Activated CD8-positive, alpha-beta T cell treated with anti-CD3 and anti-CD28 coated beads for 36 hours (primary cell): Measurements from ENCODE around the gene S1PR5. TPM values are rescaled to one million over a fixed set of nuclear protein-coding genes. Genes with fewer than 3 reads are reported as not detected.

Experiments
- ATAC-seq: fragments of 200-7000 bp; cut with Tn5 transposase; one replicate; pipeline ENCODE4 v1.10.0; 2021; ENCODE audit warnings: mild to moderate bottlenecking, moderate library complexity
- CTCF ChIA-PET: fragments of 350-600 bp; sonication (Branson Sonifier 250); formaldehyde crosslinking; loops from one replicate; lab custom pipeline; 2021; ENCODE audit warnings: antibody characterized with exemption; lab: Charles Lee
- POLR2A ChIA-PET: fragments of 350-600 bp; sonication (Branson Sonifier 250); formaldehyde crosslinking; loops from one replicate; lab custom pipeline; 2021; ENCODE audit warnings: antibody characterized with exemption; lab: Charles Lee
- DNase-seq: peaks from one replicate; pipeline ENCODE4 v3.0.0-alpha.2; 2020
- H3K27ac Mint-ChIP-seq: one replicate; pipeline ENCODE4 v1.8.0; 2021; ENCODE audit warnings: mild to moderate bottlenecking, mixed read lengths
- H3K27me3 Mint-ChIP-seq: one replicate; pipeline ENCODE4 v1.8.0; 2021; ENCODE audit warnings: mixed read lengths
- H3K36me3 Mint-ChIP-seq: one replicate; pipeline ENCODE4 v1.8.0; 2021; ENCODE audit warnings: low read depth, mixed read lengths
- H3K4me1 Mint-ChIP-seq: one replicate; pipeline ENCODE4 v1.8.0; 2021; ENCODE audit warnings: low read depth, mixed read lengths
- H3K4me3 Mint-ChIP-seq: one replicate; pipeline ENCODE4 v1.8.0; 2021; ENCODE audit warnings: mild to moderate bottlenecking, moderate library complexity, mixed read lengths
- H3K9me3 Mint-ChIP-seq: one replicate; pipeline ENCODE4 v1.8.0; 2021; ENCODE audit warnings: mixed read lengths
- intact Hi-C: fragments of 100-400 bp; cut with micrococcal nuclease; formaldehyde crosslinking; loops from one replicate; pipeline ENCODE4 v1.10.0; 2022
- total RNA-seq, 2 experiments: library from RNA; stranded (reverse); gene quantifications; one replicate each; pipeline ENCODE4 v1.2.3, GENCODE V29; 2021
- TF ChIP-seq, protein P1 (sequence below): fragments of 200-600 bp; IDR thresholded peaks from one replicate; pipeline ENCODE4 v1.8.0; 2022; ENCODE audit warnings: antibody characterized with exemption, mild to moderate bottlenecking

Gene S1PR5
- total RNA-seq, 2 experiments from 2014 or later, result 0.81 to 1.1 TPM

DNA sequence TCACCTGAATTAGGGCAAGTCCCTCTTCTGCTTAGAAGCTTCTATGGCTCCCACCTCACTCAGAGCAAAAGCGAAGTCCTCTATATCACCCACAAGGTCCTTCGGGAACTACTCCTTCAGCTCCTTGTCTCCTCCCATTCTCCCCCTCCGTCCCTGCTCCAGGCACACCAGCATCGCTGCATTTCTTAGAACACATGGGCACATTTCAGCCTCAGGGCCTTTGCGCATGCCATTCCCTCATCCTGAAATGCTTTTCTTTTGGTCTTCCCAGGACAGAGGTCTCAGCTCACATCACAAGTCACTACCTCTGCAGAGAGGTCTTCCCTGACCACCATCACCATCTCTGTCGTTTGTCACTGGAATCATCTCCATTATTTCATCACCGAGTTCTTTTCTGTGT lies 4.0 kb downstream of the S1PR5 start:
- TF ChIP-seq, protein P1, sequence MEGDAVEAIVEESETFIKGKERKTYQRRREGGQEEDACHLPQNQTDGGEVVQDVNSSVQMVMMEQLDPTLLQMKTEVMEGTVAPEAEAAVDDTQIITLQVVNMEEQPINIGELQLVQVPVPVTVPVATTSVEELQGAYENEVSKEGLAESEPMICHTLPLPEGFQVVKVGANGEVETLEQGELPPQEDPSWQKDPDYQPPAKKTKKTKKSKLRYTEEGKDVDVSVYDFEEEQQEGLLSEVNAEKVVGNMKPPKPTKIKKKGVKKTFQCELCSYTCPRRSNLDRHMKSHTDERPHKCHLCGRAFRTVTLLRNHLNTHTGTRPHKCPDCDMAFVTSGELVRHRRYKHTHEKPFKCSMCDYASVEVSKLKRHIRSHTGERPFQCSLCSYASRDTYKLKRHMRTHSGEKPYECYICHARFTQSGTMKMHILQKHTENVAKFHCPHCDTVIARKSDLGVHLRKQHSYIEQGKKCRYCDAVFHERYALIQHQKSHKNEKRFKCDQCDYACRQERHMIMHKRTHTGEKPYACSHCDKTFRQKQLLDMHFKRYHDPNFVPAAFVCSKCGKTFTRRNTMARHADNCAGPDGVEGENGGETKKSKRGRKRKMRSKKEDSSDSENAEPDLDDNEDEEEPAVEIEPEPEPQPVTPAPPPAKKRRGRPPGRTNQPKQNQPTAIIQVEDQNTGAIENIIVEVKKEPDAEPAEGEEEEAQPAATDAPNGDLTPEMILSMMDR, result no peak
- Mint-ChIP-seq H3K4me1 (peaks cover 22% of the 10 kb centered on the region), H3K9me3 (no peaks in the 10 kb centered on the region), H3K27ac (no peak overlapping the region), H3K4me3 (no peak overlapping the region), H3K27me3 (peaks cover 39% of the 10 kb centered on the region), H3K36me3 (no peaks in the 10 kb centered on the region)
- DNase-seq (no peak), ATAC-seq (no peak)
- ChIA-PET CTCF (interaction anchor here (0.7 kb wide), 1 partner anchor 54 kb away, joined by 3 read pairs; no protein-coding TSS in a partner anchor), POLR2A (no interaction called here)
- intact Hi-C loops, result no loop called here

DNA sequence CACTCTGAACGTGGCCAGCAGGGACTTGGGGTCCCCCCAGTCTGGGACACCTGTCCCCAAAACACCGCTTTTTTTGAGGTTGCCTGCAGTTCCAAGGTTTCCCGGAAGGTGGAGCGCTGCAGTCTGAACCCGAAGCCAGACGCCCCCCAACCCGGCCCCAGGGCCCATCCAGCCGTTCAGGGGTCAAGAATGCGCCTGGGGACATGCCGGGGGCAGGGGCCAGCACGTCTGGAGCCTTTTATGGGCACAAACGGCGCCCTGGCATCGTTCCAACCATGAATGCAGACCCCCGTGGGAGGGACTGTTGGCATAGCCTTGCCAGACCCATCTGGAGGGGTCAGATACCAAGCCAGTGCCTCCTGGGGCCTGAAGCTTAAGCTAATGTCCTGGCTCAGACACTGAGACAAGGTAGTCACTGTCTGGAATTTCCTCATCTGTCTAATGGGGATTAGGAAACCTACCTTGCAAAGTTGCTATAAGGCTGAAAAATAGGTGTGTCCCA lies 6.9 kb downstream of the S1PR5 start:
- CTCF ChIA-PET, result interaction anchor here (0.9 to 2.8 kb wide), 13 partner anchors 10 to 189 kb away, joined by 3 to 8 read pairs (median 5); no protein-coding TSS in a partner anchor
- H3K36me3 Mint-ChIP-seq, result no peaks in the 10 kb centered on the region
- peaks cover 21% of the 10 kb centered on the region for H3K4me1 Mint-ChIP-seq
- peaks cover 22% of the 10 kb centered on the region for H3K27me3 Mint-ChIP-seq
- intact Hi-C loops, result no loop called here
- DNase-seq (peak; percentile 77), ATAC-seq (no peak)
- TF ChIP-seq, protein P1, result peak; percentile 92
- H3K27ac Mint-ChIP-seq, result no peak overlapping the region
- POLR2A ChIA-PET, result no interaction called here
- H3K9me3 Mint-ChIP-seq, result no peaks in the 10 kb centered on the region
- H3K4me3 Mint-ChIP-seq, result no peak overlapping the region

DNA sequence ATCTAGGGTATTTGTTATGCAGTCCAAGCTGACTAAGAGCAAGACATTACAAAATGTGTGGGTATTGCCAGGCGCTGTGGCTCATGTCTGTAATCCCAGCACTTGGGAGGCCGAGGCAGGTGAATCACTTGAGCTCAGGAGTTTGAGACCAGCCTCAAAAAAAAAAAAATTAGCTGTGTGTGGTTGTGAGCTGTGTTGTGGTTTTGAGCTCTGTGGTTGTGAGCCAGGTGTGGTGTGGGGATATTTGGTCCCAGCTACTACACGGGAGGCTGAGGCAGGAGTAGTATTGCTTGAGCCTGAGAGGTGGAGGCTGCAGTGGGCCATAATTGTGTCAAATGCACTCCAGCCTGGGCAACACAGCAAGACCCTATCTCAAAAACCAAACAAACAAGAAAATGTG lies 8.5 kb downstream of the S1PR5 start:
- H3K27ac Mint-ChIP-seq, result peak overlapping the region; percentile 14
- no peak overlapping the region for H3K4me3 Mint-ChIP-seq
- H3K36me3 Mint-ChIP-seq, result no peaks in the 10 kb centered on the region
- TF ChIP-seq, protein P1, result no peak
- DNase-seq (peak; percentile 68), ATAC-seq (peak; percentile 40)
- CTCF ChIA-PET, result interaction anchor here (1.0 to 2.8 kb wide), 10 partner anchors 21 to 209 kb away, joined by 3 to 7 read pairs (median 4); partner anchors contain the start of genes DNM2 and KRI1
- peaks cover 20% of the 10 kb centered on the region for H3K4me1 Mint-ChIP-seq
- H3K9me3 Mint-ChIP-seq, result no peaks in the 10 kb centered on the region
- POLR2A ChIA-PET, result interaction anchor here (0.5 to 1.2 kb wide), 4 partner anchors 8 to 139 kb away, joined by 3 to 4 read pairs (median 4); no protein-coding TSS in a partner anchor
- H3K27me3 Mint-ChIP-seq, result peaks cover 10% of the 10 kb centered on the region
- intact Hi-C loops, result loop anchor here (5.0 kb wide), 1 partner anchor 59 kb away; the partner anchor contains the start of genes CDKN2D and KRI1

DNA sequence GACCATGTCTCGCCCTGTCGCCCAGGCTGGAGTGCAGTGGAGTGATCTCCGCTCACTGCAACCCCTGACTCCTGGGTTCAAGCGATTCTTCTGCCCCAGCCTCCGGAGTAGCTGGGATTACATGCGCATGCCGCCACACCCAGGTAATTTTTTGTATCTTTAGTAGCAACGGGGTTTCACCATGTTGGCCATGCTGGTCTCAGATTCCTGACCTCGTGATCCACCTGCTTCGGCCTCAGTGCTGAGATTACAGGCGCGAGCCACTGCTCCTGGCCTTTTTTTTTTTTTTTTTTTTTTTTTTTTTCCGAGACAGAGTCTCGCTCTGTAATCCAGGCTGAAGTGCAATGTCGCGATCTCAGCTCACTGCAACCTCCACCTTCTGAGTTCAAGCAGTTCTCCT lies 9.2 kb downstream of the S1PR5 start:
- TF ChIP-seq, protein P1, result no peak
- intact Hi-C loops, result loop anchor here (5.0 kb wide), 1 partner anchor 59 kb away; the partner anchor contains the start of genes CDKN2D and KRI1
- DNase-seq (no peak), ATAC-seq (no peak)
- Mint-ChIP-seq H3K27ac (no peak overlapping the region), H3K27me3 (peaks cover 4% of the 10 kb centered on the region), H3K36me3 (no peaks in the 10 kb centered on the region), H3K9me3 (no peaks in the 10 kb centered on the region), H3K4me1 (peaks cover 17% of the 10 kb centered on the region), H3K4me3 (no peak overlapping the region)
- CTCF ChIA-PET, result interaction anchor here (1.0 to 2.8 kb wide), 7 partner anchors 22 to 209 kb away, joined by 3 to 7 read pairs (median 4); partner anchors contain the start of gene DNM2
- POLR2A ChIA-PET, result interaction anchor here (0.6 to 1.2 kb wide), 3 partner anchors 44 to 61 kb away, joined by 3 to 4 read pairs (median 3); no protein-coding TSS in a partner anchor
